Astrocyte (in vitro differentiated cells and primary cell): Measurements from ENCODE around the gene CMTM5.

Experiments used
- EZH2 ChIP-seq: IDR thresholded peaks from 2 replicates; pipeline ENCODE4 v1.6.1; 2012; ENCODE audit warnings: mild to moderate bottlenecking, low read length, inconsistent platforms; ENCODE audit not compliant: insufficient read depth
- TF ChIP-seq, protein P1 (sequence below): IDR thresholded peaks from 2 replicates; pipeline ENCODE4 v1.5.1; 2011; ENCODE audit warnings: low read depth, mild to moderate bottlenecking, inconsistent platforms, low read length, moderate library complexity; ENCODE audit not compliant: insufficient read depth

DNA sequence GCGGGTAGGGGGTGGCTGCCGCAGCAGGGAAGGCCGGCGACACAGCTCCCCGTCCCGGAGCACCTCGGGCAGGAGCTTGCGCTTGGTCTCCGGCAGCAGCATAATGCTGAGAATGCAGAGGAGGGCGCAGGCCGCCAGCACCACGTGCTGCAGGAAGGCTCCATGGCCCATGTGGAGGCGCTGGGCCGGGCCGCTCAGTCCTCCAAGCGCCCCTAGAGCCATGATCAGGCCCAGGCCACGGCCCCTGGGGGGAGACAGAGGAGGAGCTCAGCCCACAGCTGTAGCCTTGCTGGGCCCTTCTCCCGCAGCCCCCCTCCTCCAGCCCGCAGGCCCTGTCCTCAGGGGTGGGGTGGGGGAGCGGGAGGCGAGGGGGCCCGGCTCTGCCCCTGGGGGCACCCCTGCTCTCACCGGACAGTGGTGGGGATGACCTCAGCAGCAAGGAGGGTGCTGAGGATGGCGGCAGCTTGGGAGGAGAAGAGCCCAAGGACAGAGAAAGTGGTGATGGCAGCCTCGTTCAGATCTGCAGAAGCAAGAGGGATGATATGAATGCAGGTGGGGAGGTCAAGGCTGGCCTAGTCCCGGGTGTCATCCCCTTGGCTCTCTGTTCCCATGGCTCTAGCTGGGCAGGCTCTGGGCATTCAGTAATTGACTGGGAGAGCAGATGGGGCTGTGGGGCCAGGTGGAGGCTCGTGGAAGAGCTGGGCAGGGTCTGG lies 30.0 kb upstream of the CMTM5 start:
- TF ChIP-seq, protein P1, sequence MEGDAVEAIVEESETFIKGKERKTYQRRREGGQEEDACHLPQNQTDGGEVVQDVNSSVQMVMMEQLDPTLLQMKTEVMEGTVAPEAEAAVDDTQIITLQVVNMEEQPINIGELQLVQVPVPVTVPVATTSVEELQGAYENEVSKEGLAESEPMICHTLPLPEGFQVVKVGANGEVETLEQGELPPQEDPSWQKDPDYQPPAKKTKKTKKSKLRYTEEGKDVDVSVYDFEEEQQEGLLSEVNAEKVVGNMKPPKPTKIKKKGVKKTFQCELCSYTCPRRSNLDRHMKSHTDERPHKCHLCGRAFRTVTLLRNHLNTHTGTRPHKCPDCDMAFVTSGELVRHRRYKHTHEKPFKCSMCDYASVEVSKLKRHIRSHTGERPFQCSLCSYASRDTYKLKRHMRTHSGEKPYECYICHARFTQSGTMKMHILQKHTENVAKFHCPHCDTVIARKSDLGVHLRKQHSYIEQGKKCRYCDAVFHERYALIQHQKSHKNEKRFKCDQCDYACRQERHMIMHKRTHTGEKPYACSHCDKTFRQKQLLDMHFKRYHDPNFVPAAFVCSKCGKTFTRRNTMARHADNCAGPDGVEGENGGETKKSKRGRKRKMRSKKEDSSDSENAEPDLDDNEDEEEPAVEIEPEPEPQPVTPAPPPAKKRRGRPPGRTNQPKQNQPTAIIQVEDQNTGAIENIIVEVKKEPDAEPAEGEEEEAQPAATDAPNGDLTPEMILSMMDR: no peak
- no peak for TF ChIP-seq EZH2
